ENCODE results near the gene SLC27A1. TPM values are rescaled to one million over a fixed set of nuclear protein-coding genes. Genes with fewer than 3 reads are reported as not detected.
"Not testable (repeated sequence)": the region's sequence is repeated elsewhere in the genome, so short reads cannot be mapped to it uniquely, and the experiment has no call there.

SLC27A1 gene
- total RNA-seq, 1 donor from 2014 or later: 27.8 TPM

GRCh38 chr19:17495639-17496296, 25.4 kb downstream of the SLC27A1 start:
- Histone ChIP-seq H3K36me3 (peaks cover 11% of the 10 kb centered on the region), H3K9me3 (no peaks in the 10 kb centered on the region), H3K4me3 (no peak overlapping the region), H3K4me1 (peaks cover 26% of the 10 kb centered on the region), H3K27ac (no peak overlapping the region), H3K27me3 (no peaks in the 10 kb centered on the region)
- ATAC-seq (no peak), DNase-seq (no peak)
- intact Hi-C loops (cut with DNase I): no loop called here
- TF ChIP-seq, protein P1, sequence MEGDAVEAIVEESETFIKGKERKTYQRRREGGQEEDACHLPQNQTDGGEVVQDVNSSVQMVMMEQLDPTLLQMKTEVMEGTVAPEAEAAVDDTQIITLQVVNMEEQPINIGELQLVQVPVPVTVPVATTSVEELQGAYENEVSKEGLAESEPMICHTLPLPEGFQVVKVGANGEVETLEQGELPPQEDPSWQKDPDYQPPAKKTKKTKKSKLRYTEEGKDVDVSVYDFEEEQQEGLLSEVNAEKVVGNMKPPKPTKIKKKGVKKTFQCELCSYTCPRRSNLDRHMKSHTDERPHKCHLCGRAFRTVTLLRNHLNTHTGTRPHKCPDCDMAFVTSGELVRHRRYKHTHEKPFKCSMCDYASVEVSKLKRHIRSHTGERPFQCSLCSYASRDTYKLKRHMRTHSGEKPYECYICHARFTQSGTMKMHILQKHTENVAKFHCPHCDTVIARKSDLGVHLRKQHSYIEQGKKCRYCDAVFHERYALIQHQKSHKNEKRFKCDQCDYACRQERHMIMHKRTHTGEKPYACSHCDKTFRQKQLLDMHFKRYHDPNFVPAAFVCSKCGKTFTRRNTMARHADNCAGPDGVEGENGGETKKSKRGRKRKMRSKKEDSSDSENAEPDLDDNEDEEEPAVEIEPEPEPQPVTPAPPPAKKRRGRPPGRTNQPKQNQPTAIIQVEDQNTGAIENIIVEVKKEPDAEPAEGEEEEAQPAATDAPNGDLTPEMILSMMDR (IDR thresholded peaks at IDR 0.05): no peak

GRCh38 chr19:17496337-17496997, 26.1 kb downstream of the SLC27A1 start:
- Histone ChIP-seq H3K27me3 (no peaks in the 10 kb centered on the region), H3K4me3 (no peak overlapping the region), H3K4me1 (peaks cover 26% of the 10 kb centered on the region), H3K27ac (no peak overlapping the region), H3K36me3 (peaks cover 11% of the 10 kb centered on the region), H3K9me3 (no peaks in the 10 kb centered on the region)
- peak; percentile 89 for DNase-seq
- ATAC-seq: peak; percentile 94
- intact Hi-C loops (cut with DNase I): no loop called here
- TF ChIP-seq, protein P1 (IDR thresholded peaks at IDR 0.05): peak; percentile 83

DNA sequence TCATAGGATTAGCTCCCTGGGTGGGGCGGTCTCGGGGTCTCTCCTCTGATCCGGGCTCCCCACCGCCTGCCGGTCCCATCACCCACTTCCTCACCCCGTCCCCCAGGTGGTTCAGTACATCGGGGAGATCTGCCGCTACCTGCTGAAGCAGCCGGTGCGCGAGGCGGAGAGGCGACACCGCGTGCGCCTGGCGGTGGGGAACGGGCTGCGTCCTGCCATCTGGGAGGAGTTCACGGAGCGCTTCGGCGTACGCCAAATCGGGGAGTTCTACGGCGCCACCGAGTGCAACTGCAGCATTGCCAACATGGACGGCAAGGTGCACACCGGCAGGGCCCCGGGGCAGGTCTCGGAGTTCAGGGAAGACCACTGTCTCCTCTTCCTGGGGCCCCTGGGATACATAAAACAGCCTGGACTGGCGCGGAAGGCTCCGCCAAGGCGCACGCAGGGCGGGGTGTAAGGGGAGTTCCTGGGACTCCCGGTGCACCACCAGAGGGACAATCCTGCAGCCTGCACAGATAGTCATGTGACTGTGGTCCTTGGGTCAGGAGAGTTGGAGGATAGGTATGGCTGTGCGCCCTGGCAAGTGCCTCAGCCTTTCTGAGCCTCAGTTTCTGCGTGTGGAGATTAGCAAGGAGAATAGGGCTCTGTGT, 26.9 kb downstream of the SLC27A1 start:
- Histone ChIP-seq H3K27ac (no peak overlapping the region), H3K4me3 (no peak overlapping the region), H3K27me3 (no peaks in the 10 kb centered on the region), H3K4me1 (peaks cover 26% of the 10 kb centered on the region), H3K9me3 (no peaks in the 10 kb centered on the region), H3K36me3 (peaks cover 11% of the 10 kb centered on the region)
- TF ChIP-seq, protein P1 (IDR thresholded peaks at IDR 0.05): no peak
- ATAC-seq (no peak), DNase-seq (no peak)
- intact Hi-C loops (cut with DNase I): no loop called here

- ATAC-seq; DNase-seq; H3K4me3 ChIP-seq; intact Hi-C loops (cut with DNase I); H3K27me3 ChIP-seq; H3K9me3 ChIP-seq: not testable (repeated sequence)
- H3K27ac ChIP-seq: peak overlapping the region; percentile 34
- H3K4me1 ChIP-seq: peaks cover 26% of the 10 kb centered on the region
- H3K36me3 ChIP-seq: peaks cover 11% of the 10 kb centered on the region
Observed at GRCh38 chr19:17499025-17499424, 28.7 kb downstream of the SLC27A1 start.

DNA sequence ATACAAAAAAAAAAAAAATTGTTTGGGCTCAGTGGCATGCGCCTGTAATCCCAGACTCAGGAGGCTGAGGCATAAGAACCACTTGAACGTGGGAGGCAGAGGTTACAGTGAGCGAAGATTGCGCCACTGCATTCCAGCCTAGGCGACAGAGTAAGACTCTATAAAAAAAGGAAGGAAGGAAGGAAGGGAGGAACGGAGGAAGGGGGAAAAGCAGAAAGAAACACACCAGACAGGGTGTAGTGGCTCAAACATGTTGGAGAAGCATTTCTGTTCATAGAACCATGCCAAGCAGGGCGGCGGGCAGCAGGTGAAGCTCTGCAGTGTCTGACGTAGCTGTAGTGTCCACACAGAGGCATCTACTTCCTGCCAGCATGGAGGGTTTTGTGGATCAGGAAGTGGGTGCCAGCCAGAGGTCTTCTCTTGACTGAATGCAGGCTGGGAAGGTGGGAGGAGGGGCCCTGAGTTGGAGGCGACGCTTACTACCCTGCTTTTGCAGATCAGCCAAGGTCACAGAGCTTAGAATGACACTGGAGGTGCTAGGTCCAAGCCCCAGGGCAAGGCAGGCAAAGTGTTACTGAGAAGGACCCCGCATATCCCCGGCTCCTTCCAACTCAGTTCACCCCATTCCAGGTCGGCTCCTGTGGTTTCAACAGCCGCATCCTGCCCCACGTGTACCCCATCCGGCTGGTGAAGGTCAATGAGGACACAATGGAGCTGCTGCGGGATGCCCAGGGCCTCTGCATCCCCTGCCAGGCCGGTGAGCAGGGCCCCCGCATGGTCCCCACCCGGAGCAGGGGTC, 29.5 kb downstream of the SLC27A1 start:
- peaks cover 26% of the 10 kb centered on the region for H3K4me1 ChIP-seq
- ATAC-seq (peak; percentile 75), DNase-seq (peak; percentile 86)
- peak overlapping the region; percentile 89 for H3K27ac ChIP-seq
- no peak overlapping the region for H3K4me3 ChIP-seq
- TF ChIP-seq, protein P1 (IDR thresholded peaks at IDR 0.05): no peak
- intact Hi-C loops (cut with DNase I): no loop called here
- no peaks in the 10 kb centered on the region for H3K27me3 ChIP-seq
- no peaks in the 10 kb centered on the region for H3K9me3 ChIP-seq
- peaks cover 11% of the 10 kb centered on the region for H3K36me3 ChIP-seq

All from upper lobe of right lung (tissue), 1 donor.